Tibial nerve (tissue), 4 donors: Measurements from ENCODE around the gene C19orf33.
A peak's percentile ranks its signal among the peaks of the same experiment; 100 is the strongest.

Source experiments
- EP300 ChIP-seq, 2 donors: sonication (generic); formaldehyde crosslinking; IDR thresholded peaks; one replicate each; pipeline ENCODE4 v1.6.1; 2017; ENCODE audit warnings: antibody characterized with exemption in 2 of 2, mild to moderate bottlenecking in 1 of 2
- POLR2A ChIP-seq, 2 donors: fragments of 450-650 bp; IDR thresholded peaks; one replicate each; pipeline ENCODE4 v1.6.1; 2017; ENCODE audit warnings: antibody characterized with exemption in 2 of 2, mild to moderate bottlenecking in 2 of 2, moderate library complexity in 2 of 2
- TF ChIP-seq, protein P1 (sequence below), 5 experiments: fragments of 200-600 bp in 3 of 5; fragments of 450-650 bp in 2 of 5; sonication (generic) in 3 of 5; IDR thresholded peaks; one replicate each; pipeline ENCODE4 v1.5.1; 2016 to 2019; ENCODE audit warnings: antibody characterized with exemption in 5 of 5, mild to moderate bottlenecking in 3 of 5, moderate library complexity in 2 of 5

GRCh38 chr19:38304866-38305429, 897 bp downstream of the C19orf33 start:
- TF ChIP-seq, protein P1, sequence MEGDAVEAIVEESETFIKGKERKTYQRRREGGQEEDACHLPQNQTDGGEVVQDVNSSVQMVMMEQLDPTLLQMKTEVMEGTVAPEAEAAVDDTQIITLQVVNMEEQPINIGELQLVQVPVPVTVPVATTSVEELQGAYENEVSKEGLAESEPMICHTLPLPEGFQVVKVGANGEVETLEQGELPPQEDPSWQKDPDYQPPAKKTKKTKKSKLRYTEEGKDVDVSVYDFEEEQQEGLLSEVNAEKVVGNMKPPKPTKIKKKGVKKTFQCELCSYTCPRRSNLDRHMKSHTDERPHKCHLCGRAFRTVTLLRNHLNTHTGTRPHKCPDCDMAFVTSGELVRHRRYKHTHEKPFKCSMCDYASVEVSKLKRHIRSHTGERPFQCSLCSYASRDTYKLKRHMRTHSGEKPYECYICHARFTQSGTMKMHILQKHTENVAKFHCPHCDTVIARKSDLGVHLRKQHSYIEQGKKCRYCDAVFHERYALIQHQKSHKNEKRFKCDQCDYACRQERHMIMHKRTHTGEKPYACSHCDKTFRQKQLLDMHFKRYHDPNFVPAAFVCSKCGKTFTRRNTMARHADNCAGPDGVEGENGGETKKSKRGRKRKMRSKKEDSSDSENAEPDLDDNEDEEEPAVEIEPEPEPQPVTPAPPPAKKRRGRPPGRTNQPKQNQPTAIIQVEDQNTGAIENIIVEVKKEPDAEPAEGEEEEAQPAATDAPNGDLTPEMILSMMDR (IDR thresholded peaks at IDR 0.05) = no peak
- TF ChIP-seq POLR2A (IDR thresholded peaks at IDR 0.05) (peak in 1 of 2 donors; percentile 26), EP300 (IDR thresholded peaks at IDR 0.05) (no peak)
